ENCODE data around the gene PSTK.

PSTK gene

DNA sequence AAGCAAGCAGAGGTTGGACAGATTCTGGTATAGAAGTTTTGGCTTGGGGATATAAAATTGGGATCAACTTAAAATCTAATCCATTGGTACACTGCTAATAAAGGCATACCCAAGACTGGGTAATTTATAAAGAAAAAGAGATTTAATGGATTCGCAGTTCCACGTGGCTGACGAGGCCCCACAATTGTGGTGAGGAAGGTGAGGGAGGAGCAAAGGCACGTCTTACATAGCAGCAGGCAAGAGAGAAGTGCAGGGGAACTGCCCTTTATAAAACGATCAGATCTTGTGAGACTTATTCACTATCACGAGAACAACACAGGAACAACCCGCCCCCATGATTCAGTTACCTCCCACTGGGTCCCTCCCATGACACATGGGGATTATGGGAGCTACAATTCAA lies 38.3 kb downstream of the PSTK start:
- TF ChIP-seq, protein P1, sequence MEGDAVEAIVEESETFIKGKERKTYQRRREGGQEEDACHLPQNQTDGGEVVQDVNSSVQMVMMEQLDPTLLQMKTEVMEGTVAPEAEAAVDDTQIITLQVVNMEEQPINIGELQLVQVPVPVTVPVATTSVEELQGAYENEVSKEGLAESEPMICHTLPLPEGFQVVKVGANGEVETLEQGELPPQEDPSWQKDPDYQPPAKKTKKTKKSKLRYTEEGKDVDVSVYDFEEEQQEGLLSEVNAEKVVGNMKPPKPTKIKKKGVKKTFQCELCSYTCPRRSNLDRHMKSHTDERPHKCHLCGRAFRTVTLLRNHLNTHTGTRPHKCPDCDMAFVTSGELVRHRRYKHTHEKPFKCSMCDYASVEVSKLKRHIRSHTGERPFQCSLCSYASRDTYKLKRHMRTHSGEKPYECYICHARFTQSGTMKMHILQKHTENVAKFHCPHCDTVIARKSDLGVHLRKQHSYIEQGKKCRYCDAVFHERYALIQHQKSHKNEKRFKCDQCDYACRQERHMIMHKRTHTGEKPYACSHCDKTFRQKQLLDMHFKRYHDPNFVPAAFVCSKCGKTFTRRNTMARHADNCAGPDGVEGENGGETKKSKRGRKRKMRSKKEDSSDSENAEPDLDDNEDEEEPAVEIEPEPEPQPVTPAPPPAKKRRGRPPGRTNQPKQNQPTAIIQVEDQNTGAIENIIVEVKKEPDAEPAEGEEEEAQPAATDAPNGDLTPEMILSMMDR (IDR thresholded peaks at IDR 0.05; ENCODE audit: insufficient read depth, low read depth, low read length, missing control alignments) = no peak
- no peak for DNase-seq (ENCODE audit: low read depth)
- no peak overlapping the region for H3K4me3 ChIP-seq (ENCODE audit: low read depth, low read length)

DNA sequence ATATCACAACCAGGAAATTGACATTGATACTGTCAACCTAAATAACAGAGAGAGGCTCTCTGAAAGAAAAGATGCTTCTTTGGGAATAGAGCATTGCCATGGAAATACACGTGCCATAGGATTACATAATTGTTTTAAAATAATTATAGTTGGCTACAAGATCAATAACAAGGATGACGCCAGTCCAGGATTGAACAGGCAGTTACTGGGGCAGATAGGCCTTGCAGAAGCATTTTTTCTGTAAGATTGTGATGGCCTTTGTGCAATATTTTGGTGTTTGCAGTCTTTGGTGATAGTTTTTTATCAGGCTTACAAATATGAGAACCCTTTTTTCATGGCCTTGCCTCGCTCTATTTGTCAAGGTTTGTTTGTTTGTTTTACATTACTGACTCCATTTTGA lies 39.1 kb downstream of the PSTK start:
- DNase-seq (ENCODE audit: low read depth) = no peak
- TF ChIP-seq, protein P1 (IDR thresholded peaks at IDR 0.05; ENCODE audit: insufficient read depth, low read depth, low read length, missing control alignments) = no peak
- no peak overlapping the region for H3K4me3 ChIP-seq (ENCODE audit: low read depth, low read length)

DNA sequence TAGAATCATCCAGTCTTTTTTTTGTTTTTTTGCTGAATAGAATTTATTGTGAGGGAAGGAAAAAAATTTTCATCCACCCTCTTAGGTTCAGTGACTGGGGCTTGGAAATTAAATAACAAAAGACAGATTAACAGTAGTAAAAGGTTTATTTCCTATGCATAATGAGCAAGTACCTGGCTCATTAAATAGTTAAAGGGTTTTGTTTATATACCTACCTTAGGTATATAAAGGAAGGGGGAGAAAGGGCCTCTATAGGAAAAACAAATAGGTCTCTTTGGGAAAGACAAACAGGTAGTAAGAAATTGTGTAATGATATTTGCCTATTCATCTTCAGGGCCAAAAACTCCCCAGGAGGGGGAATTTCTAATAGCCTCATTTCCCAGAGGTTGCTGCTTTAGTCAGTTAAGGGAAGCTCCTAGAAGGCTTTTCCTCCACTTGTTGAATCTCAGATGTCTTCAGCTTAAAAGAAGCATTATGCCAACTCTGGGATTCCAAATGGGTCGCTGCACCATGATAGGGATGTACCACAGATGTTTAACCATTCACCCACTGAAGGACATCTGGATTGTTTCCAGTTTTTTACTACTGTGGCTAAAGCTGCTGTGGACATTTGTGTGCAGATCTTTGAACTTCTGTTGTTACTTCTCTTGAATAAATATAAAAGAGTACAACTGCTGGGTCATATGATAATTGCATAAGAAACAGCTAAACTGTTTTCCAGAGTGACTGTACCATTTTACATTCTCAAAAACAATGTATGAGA lies 39.9 kb downstream of the PSTK start:
- TF ChIP-seq, protein P1 (IDR thresholded peaks at IDR 0.05; ENCODE audit: insufficient read depth, low read depth, low read length, missing control alignments) = no peak
- no peak for DNase-seq (ENCODE audit: low read depth)
- H3K4me3 ChIP-seq (ENCODE audit: low read depth, low read length) = no peak overlapping the region

DNA sequence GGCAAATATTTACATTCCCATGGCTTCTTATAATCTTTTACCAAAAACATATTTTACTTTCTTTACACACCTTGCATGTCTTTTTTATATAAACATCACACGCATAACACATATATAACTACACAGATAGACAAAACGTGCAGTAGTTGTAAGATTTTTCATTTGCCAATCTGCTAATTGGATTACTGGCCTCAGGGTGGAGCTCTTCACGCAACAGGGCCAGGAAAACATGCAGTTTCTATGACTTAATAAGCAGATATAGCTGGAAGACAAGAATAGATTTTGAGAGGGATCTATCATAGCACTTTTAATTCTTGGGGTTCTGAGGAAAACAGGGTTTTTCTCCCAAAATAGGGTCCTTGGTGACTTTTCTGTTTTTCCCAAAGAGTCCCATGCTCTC lies 41.3 kb downstream of the PSTK start:
- H3K4me3 ChIP-seq (ENCODE audit: low read depth, low read length) = no peak overlapping the region
- DNase-seq (ENCODE audit: low read depth) = peak; percentile 14
- TF ChIP-seq, protein P1 (IDR thresholded peaks at IDR 0.05; ENCODE audit: insufficient read depth, low read depth, low read length, missing control alignments) = peak; percentile 18

DNA sequence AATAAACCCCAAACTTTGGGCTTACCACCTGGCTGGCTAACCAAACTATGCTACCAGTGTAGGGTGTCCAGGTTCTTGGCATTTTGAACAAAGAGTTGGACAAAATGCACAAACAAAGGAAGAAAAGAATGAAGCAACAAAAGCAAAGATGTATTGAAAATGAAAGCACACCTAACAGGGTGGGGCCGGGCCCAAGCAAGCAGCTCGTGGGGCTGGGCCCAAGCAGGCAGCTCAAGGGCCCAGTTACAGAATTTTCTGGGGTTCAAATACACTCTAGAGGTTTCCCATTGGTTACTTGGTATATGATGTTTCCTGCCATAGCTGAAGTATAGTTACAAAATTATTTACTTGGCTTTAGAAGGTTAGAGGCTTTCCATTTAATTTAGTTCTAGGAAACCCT lies 44.3 kb downstream of the PSTK start:
- DNase-seq (ENCODE audit: low read depth) = no peak
- TF ChIP-seq, protein P1 (IDR thresholded peaks at IDR 0.05; ENCODE audit: insufficient read depth, low read depth, low read length, missing control alignments) = no peak
- no peak overlapping the region for H3K4me3 ChIP-seq (ENCODE audit: low read depth, low read length)

DNA sequence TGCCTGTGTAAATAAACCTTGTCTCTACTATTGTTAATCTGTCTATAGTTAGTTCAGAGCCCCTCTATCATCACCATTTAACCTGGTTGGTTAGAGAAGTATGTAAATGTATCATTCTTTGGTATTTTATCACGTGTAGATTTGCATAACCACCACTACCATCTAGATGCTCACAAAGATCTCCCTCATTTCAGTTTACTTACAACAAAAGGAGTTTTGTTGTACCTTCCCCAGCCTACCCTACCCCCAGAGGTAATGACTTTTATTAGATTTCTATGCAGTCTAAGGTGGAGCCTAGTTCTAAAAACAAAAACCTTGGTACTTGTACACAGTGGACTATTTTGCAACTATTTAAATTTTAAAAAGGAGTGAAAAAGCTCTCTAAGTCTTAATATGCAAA lies 46.1 kb downstream of the PSTK start:
- DNase-seq (ENCODE audit: low read depth) = no peak
- no peak overlapping the region for H3K4me3 ChIP-seq (ENCODE audit: low read depth, low read length)
- TF ChIP-seq, protein P1 (IDR thresholded peaks at IDR 0.05; ENCODE audit: insufficient read depth, low read depth, low read length, missing control alignments) = no peak

DNA sequence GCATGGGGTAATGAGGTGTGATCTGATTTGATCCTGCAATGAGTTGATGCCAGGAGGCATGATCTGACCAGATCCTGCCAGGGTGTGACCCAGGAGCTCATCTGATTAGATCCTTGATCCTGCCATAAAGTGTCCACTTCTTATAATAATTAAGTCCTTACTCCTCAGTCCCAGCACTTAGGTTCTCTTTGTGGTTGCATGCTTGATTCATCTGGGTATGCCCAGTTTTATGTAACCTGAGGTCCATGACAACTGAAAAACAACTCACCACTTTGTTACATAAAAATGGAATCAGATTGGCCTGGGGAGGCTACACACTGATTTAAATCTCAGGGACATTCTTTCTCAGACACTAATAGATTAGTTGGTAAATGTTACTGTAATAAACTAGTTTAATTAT lies 47.7 kb downstream of the PSTK start:
- TF ChIP-seq, protein P1 (IDR thresholded peaks at IDR 0.05; ENCODE audit: insufficient read depth, low read depth, low read length, missing control alignments) = no peak
- no peak for DNase-seq (ENCODE audit: low read depth)
- no peak overlapping the region for H3K4me3 ChIP-seq (ENCODE audit: low read depth, low read length)

All from GM12865 (cell line).